ENCODE measurements around the gene UMODL1. TPM values are rescaled to one million over a fixed set of nuclear protein-coding genes. Genes with fewer than 3 reads are reported as not detected.

Gene UMODL1
- total RNA-seq, 1 experiment from 2014 or later = not detected

DNA sequence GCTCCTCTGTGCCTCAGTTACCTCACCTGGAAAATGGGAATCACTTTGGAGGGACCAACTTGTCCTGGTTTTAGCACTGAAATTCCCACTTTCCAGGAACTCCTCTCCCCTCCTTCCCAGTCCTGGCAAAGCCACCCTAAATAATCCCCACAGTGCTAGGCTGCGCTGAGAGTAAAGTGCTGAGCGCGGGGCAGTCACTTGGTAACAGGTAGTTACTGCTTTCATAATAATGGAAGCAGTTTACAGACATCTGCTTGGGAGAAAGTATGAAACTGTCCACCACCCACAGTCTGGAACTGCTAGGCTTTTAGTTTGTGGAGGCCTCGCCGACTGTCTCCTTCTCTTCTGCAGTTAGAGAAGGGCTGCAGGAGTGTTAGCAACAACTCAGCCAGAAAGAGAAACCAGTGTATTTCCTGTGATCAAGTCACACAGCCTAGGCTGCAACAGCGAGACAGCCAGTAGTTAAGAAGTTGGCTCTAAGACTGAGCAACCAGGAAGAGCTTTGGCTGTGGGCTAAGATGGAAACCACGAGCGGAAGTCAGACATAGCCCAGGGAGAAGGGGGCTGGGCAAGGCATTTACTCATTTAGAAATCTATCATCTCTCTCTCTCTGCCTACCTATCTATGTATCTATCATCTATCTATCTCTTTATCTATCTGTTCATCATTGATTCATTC is 117.0 kb downstream of the UMODL1 start:
- Histone ChIP-seq H3K18ac (ENCODE audit: insufficient read length, low read depth, low read length) (no peak overlapping the region), H2BK20ac (ENCODE audit: low read depth, low read length, poor library complexity, severe bottlenecking) (no peak overlapping the region), H4K91ac (ENCODE audit: insufficient read length, low read depth, low read length) (no peak overlapping the region), H4K5ac (ENCODE audit: insufficient read length, low read depth, low read length) (no peak overlapping the region), H3K9me3 (ENCODE audit: control insufficient read depth, low read depth, low read length) (no peaks in the 10 kb centered on the region), H2BK120ac (ENCODE audit: low read depth, low read length, poor library complexity, severe bottlenecking) (no peak overlapping the region), H2BK5ac (ENCODE audit: insufficient read length, low read length) (no peak overlapping the region), H3K56ac (ENCODE audit: insufficient read length, low read depth, low read length) (no peak overlapping the region), H3K27me3 (ENCODE audit: insufficient read depth, low read length) (no peaks in the 10 kb centered on the region), H3K79me2 (ENCODE audit: insufficient read depth, low read length) (no peaks in the 10 kb centered on the region), H3K23me2 (ENCODE audit: insufficient read length, low read depth, low read length, poor library complexity, severe bottlenecking) (no peaks in the 10 kb centered on the region), H3K27ac (ENCODE audit: insufficient read length, low read depth, low read length) (no peak overlapping the region), H4K20me1 (ENCODE audit: control insufficient read depth, insufficient read depth, insufficient read length) (no peaks in the 10 kb centered on the region), H2AFZ (ENCODE audit: low read length) (no peak overlapping the region), H4K8ac (replicated peaks; ENCODE audit: insufficient read length, low read depth, low read length) (no peak overlapping the region), H3T11ph (ENCODE audit: low read length) (no peak overlapping the region), H3K23ac (ENCODE audit: insufficient read length, low read depth, low read length) (no peak overlapping the region), H2BK12ac (ENCODE audit: insufficient read length, low read depth, low read length) (no peak overlapping the region), H3K4me1 (ENCODE audit: insufficient read depth, low read length) (no peaks in the 10 kb centered on the region), H3K9ac (ENCODE audit: extremely low read depth, insufficient read length, low read length) (no peak overlapping the region), H3K79me1 (ENCODE audit: insufficient read depth, low read depth, low read length, poor library complexity, severe bottlenecking) (no peaks in the 10 kb centered on the region), H3K4ac (ENCODE audit: low read depth, low read length) (no peak overlapping the region), H3K4me2 (ENCODE audit: insufficient read depth, insufficient read length, low read length) (no peak overlapping the region), H2BK15ac (ENCODE audit: low read depth, low read length) (no peak overlapping the region), H2AK5ac (ENCODE audit: insufficient read length, low read length) (no peak overlapping the region), H3K14ac (ENCODE audit: insufficient read depth, low read length) (no peak overlapping the region)
- no peaks in the 10 kb centered on the region for H3K4me1 Mint-ChIP-seq
- H3K27me3 Mint-ChIP-seq (ENCODE audit: low read depth) = peaks cover 16% of the 10 kb centered on the region
- no peak for TF ChIP-seq CTCF (conservative IDR thresholded peaks at IDR 0.05)
- H3K36me3 Mint-ChIP-seq (ENCODE audit: insufficient read depth in 1 of 3, low read depth in 3 of 3) = no peaks in the 10 kb centered on the region
- WGBS (ENCODE audit: extremely low coverage, insufficient read length, low lambda C conversion rate) = no CpG with 5 or more reads among the region's 8 CpGs
- no peak for DNase-seq
- H3K9me3 Mint-ChIP-seq = peaks cover 0 to 5% of the 10 kb centered on the region in 2 experiments; a peak in 1 of 5 replicates
- H3K4me3 Mint-ChIP-seq = no peak overlapping the region
- no peak overlapping the region for H3K27ac Mint-ChIP-seq
